Measurements from ENCODE around the gene DCST1. TPM values are rescaled to one million over a fixed set of nuclear protein-coding genes. Genes with fewer than 3 reads are reported as not detected.

The DCST1 gene
- total and polyA plus RNA-seq, 2 donors (not counting 3 experiments of a cell fraction or from before 2014, with no cell fraction given): not detected

DNA sequence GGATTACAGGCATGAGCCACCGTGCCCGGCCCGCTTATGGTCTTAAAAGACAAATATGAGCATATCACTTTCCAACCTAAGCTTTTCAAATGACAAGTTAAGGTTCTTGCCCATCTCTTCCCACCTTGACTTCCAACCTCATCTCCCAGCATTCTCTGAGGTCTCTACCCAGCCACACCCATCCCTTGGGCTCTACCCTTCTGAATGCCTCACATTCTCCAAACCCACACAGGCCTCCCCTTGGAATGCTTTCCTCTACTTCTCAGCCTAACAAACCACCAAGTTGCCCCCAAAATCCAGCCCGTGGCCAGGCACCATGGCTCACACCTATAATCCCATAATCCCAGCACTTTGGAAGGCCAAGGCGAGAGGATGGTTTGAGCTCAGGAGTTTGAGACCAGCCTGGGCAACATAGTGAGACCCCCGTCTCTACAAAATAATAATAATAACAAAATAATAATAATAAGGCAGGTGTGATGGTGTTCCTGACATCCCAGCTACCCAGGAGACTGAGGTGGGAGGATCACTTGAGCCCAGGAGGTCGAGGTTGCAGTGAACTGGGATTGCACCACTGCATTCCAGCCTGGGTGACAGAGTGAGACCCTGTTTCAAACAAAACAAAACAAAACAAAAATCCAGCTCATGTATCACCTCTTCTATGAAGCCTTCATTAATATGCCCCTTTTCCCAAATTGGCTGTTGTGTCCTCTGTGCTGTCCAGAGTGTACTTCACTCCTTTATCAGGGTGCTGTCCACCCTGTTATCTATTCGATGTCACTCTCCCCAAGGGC is 11.3 kb upstream of the DCST1 start:
- H3K9me1 ChIP-seq (replicated peaks; ENCODE audit: control insufficient read depth, extremely low read depth, insufficient read depth, low read length): no peaks in the 10 kb centered on the region
- H3K79me2 ChIP-seq (ENCODE audit: control insufficient read depth, insufficient read depth, low read length): no peaks in the 10 kb centered on the region
- no peak overlapping the region for H3K9ac ChIP-seq (replicated peaks; ENCODE audit: extremely low read depth, insufficient read depth, low read length)
- ChIA-PET CTCF (interaction anchor here (0.8 to 2.5 kb wide), 7 partner anchors 18 to 79 kb away, joined by 3 to 7 read pairs (median 4); partner anchors contain the start of gene ADAM15), POLR2A (no interaction called here)
- H4K20me1 ChIP-seq (replicated peaks; ENCODE audit: control insufficient read depth, extremely low read depth, insufficient read depth, low read length): no peaks in the 10 kb centered on the region
- no peaks in the 10 kb centered on the region for H3K27me3 ChIP-seq (ENCODE audit: control insufficient read depth in 2 of 2, insufficient read depth in 2 of 2, low read length in 2 of 2)
- no TSS peak for BruUV-seq (replicated peaks)
- H3K9me3 ChIP-seq (replicated peaks; ENCODE audit: control insufficient read depth, insufficient read depth, low read length): no peaks in the 10 kb centered on the region
- peaks cover 5% of the 10 kb centered on the region for H3K4me1 ChIP-seq (ENCODE audit: control insufficient read depth, extremely low read depth, insufficient read depth, low read length)
- no peak overlapping the region for H3K4me3 ChIP-seq (replicated peaks in 1 of 3; ENCODE audit: insufficient read depth in 1 of 3, low read depth in 1 of 3, low read length in 3 of 3)
- FAIRE-seq: no peak
- dilution Hi-C loops (cut with MboI; ENCODE audit: extremely low pct_ligation_motif_present, low sequenced_read_pairs): no loop called here
- TF ChIP-seq POLR2AphosphoS5 (IDR thresholded peaks at IDR 0.05; ENCODE audit: insufficient read depth, low read depth, low read length): no peak
- TF ChIP-seq FOS (IDR thresholded peaks at IDR 0.05; ENCODE audit: borderline replicate concordance, insufficient read depth, low read length): no peak
- no peak for TF ChIP-seq MAX (IDR thresholded peaks at IDR 0.05; ENCODE audit: insufficient read depth, insufficient read length)
- TF ChIP-seq MYC (IDR thresholded peaks at IDR 0.05; ENCODE audit: low read depth, low read length): no peak
- TF ChIP-seq POLR2A (IDR thresholded peaks at IDR 0.05; ENCODE audit: low read depth, low read length): no peak
- TF ChIP-seq EZH2 (IDR thresholded peaks at IDR 0.05; ENCODE audit: borderline replicate concordance, low read depth, low read length, severe bottlenecking): no peak
- TF ChIP-seq GATA2 (IDR thresholded peaks at IDR 0.05; ENCODE audit: insufficient read depth, insufficient read length, low read depth, low read length): no peak
- TF ChIP-seq, protein P1, sequence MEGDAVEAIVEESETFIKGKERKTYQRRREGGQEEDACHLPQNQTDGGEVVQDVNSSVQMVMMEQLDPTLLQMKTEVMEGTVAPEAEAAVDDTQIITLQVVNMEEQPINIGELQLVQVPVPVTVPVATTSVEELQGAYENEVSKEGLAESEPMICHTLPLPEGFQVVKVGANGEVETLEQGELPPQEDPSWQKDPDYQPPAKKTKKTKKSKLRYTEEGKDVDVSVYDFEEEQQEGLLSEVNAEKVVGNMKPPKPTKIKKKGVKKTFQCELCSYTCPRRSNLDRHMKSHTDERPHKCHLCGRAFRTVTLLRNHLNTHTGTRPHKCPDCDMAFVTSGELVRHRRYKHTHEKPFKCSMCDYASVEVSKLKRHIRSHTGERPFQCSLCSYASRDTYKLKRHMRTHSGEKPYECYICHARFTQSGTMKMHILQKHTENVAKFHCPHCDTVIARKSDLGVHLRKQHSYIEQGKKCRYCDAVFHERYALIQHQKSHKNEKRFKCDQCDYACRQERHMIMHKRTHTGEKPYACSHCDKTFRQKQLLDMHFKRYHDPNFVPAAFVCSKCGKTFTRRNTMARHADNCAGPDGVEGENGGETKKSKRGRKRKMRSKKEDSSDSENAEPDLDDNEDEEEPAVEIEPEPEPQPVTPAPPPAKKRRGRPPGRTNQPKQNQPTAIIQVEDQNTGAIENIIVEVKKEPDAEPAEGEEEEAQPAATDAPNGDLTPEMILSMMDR (IDR thresholded peaks at IDR 0.05; ENCODE audit: extremely low read depth in 1 of 2, insufficient read depth in 1 of 2, low read depth in 1 of 2, low read length in 2 of 2): no peak
- no peak for TF ChIP-seq JUN (IDR thresholded peaks at IDR 0.05; ENCODE audit: borderline replicate concordance, insufficient read depth, insufficient read length, low read depth)
- no peak overlapping the region for H3K4me2 ChIP-seq (ENCODE audit: insufficient read depth, low read length)
- no peaks in the 10 kb centered on the region for H3K36me3 ChIP-seq (ENCODE audit: control insufficient read depth in 2 of 2, extremely low read depth in 1 of 2, insufficient read depth in 2 of 2, low read length in 2 of 2)
- no peak for DNase-seq (ENCODE audit: low read depth, low spot score)
- no peak overlapping the region for H3K27ac ChIP-seq (ENCODE audit: insufficient read depth, low read depth, low read length)
- intact Hi-C loops (cut with micrococcal nuclease): no loop called here
- no peak overlapping the region for H2AFZ ChIP-seq (ENCODE audit: low read depth, low read length)
